ENCODE results near the gene MICU2.
"Not testable (repeated sequence)": the region's sequence is repeated elsewhere in the genome, so short reads cannot be mapped to it uniquely, and the experiment has no call there.

The MICU2 gene

GRCh38 chr13:21594715-21595545, 9.0 kb downstream of the MICU2 start:
- DNase-seq (ENCODE audit: low read depth in 1 of 2, low spot score in 1 of 2): no peak

- not testable (repeated sequence) for DNase-seq (ENCODE audit: low read depth in 1 of 2, low spot score in 1 of 2)
These were observed 13.1 kb downstream of the MICU2 start for GRCh38 chr13:21590665-21591456.

- DNase-seq (ENCODE audit: low read depth in 1 of 2, low spot score in 1 of 2): no peak
These were observed 13.7 kb downstream of the MICU2 start for GRCh38 chr13:21590231-21590630.

- DNase-seq (ENCODE audit: low read depth in 1 of 2, low spot score in 1 of 2): not testable (repeated sequence)
These were observed 14.5 kb downstream of the MICU2 start for GRCh38 chr13:21589510-21589909.

GRCh38 chr13:21588411-21588810, 15.6 kb downstream of the MICU2 start:
- not testable (repeated sequence) for DNase-seq (ENCODE audit: low read depth in 1 of 2, low spot score in 1 of 2)

- no peak for DNase-seq (ENCODE audit: low read depth in 1 of 2, low spot score in 1 of 2)
These were observed 18.9 kb downstream of the MICU2 start for GRCh38 chr13:21584973-21585592.

- DNase-seq (ENCODE audit: low read depth in 1 of 2, low spot score in 1 of 2): no peak
These were observed 20.5 kb downstream of the MICU2 start for GRCh38 chr13:21583478-21583877.

GRCh38 chr13:21580736-21581135, 23.2 kb downstream of the MICU2 start:
- DNase-seq (ENCODE audit: low read depth in 1 of 2, low spot score in 1 of 2): no peak

GRCh38 chr13:21579754-21580316, 24.1 kb downstream of the MICU2 start:
- no peak for DNase-seq (ENCODE audit: low read depth in 1 of 2, low spot score in 1 of 2)

- no peak for DNase-seq (ENCODE audit: low read depth in 1 of 2, low spot score in 1 of 2)
These were observed 25.2 kb downstream of the MICU2 start for GRCh38 chr13:21578748-21579147.

GRCh38 chr13:21576426-21576825, 27.5 kb downstream of the MICU2 start:
- DNase-seq (ENCODE audit: low read depth in 1 of 2, low spot score in 1 of 2): no peak

GRCh38 chr13:21573920-21574712, 29.9 kb downstream of the MICU2 start:
- DNase-seq (ENCODE audit: low read depth in 1 of 2, low spot score in 1 of 2): no peak

- no peak for DNase-seq (ENCODE audit: low read depth in 1 of 2, low spot score in 1 of 2)
These were observed 34.3 kb downstream of the MICU2 start for GRCh38 chr13:21569686-21570085.

GRCh38 chr13:21568854-21569253, 35.1 kb downstream of the MICU2 start:
- DNase-seq (ENCODE audit: low read depth in 1 of 2, low spot score in 1 of 2): no peak

GRCh38 chr13:21567714-21568113, 36.3 kb downstream of the MICU2 start:
- DNase-seq (ENCODE audit: low read depth in 1 of 2, low spot score in 1 of 2): no peak

GRCh38 chr13:21557995-21558394, 46.0 kb downstream of the MICU2 start:
- DNase-seq (ENCODE audit: low read depth in 1 of 2, low spot score in 1 of 2): no peak

GRCh38 chr13:21556051-21556450, 47.9 kb downstream of the MICU2 start:
- DNase-seq (ENCODE audit: low read depth in 1 of 2, low spot score in 1 of 2): no peak

- not testable (repeated sequence) for DNase-seq (ENCODE audit: low read depth in 1 of 2, low spot score in 1 of 2)
These were observed 50.7 kb downstream of the MICU2 start for GRCh38 chr13:21553261-21553660.

- no peak for DNase-seq (ENCODE audit: low read depth in 1 of 2, low spot score in 1 of 2)
These were observed 53.1 kb downstream of the MICU2 start for GRCh38 chr13:21550918-21551317.

- no peak for DNase-seq (ENCODE audit: low read depth in 1 of 2, low spot score in 1 of 2)
These were observed 54.3 kb downstream of the MICU2 start for GRCh38 chr13:21549633-21550032.

GRCh38 chr13:21548577-21548976, 55.4 kb downstream of the MICU2 start:
- DNase-seq (ENCODE audit: low read depth in 1 of 2, low spot score in 1 of 2): no peak
